Sigmoid colon (tissue), 7 donors: ENCODE data around the gene FPGT. TPM values are rescaled to one million over a fixed set of nuclear protein-coding genes. Genes with fewer than 3 reads are reported as not detected.
"Not testable (repeated sequence)": the region's sequence is repeated elsewhere in the genome, so short reads cannot be mapped to it uniquely, and the experiment has no call there.

Experiments
- DNase-seq: peaks from one replicate; pipeline ENCODE4 v3.0.0-alpha.2; 2019
- H3K27ac ChIP-seq, 4 donors: fragments of 200-600 bp; sonication (generic); one replicate each; pipeline ENCODE4 v1.5.1; 2016 to 2019; ENCODE audit warnings: mild to moderate bottlenecking in 1 of 4
- H3K27me3 ChIP-seq, 3 donors: fragments of 200-600 bp; sonication (generic); one replicate each; pipeline ENCODE4 v1.5.1; 2019; ENCODE audit warnings: mild to moderate bottlenecking in 1 of 3
- H3K36me3 ChIP-seq, 4 donors: fragments of 200-600 bp; sonication (generic); one replicate each; pipeline ENCODE4 v1.5.1; 2016 to 2019
- H3K4me1 ChIP-seq, 4 donors: fragments of 200-600 bp; sonication (generic); one replicate each; pipeline ENCODE4 v1.5.1; 2017 to 2019
- H3K4me3 ChIP-seq, 4 donors: fragments of 200-600 bp; sonication (generic); one replicate each; pipeline ENCODE4 v1.5.1; 2017 to 2019; ENCODE audit warnings: mild to moderate bottlenecking in 2 of 4, moderate library complexity in 1 of 4
- H3K9me3 ChIP-seq, 4 donors: fragments of 200-600 bp in 3 of 4; sonication (generic) in 3 of 4; one replicate each; pipeline versions ENCODE4 v1.5.1 to v1.6.1; 2013 to 2019
- EP300 ChIP-seq, 4 donors: sonication (generic); formaldehyde crosslinking; IDR thresholded peaks; one replicate each; pipeline ENCODE4 v1.6.1; 2017; ENCODE audit warnings: antibody characterized with exemption in 4 of 4
- POLR2A ChIP-seq, 2 donors: fragments of 450-650 bp; IDR thresholded peaks; one replicate each; pipeline ENCODE4 v1.6.1; 2016; ENCODE audit warnings: antibody characterized with exemption in 2 of 2, mild to moderate bottlenecking in 2 of 2, moderate library complexity in 2 of 2
- POLR2AphosphoS5 ChIP-seq, 4 donors: sonication (generic); formaldehyde crosslinking; IDR thresholded peaks; one replicate each; pipeline ENCODE4 v1.6.1; 2017; ENCODE audit warnings: antibody characterized with exemption in 4 of 4
- WGBS, 2 donors: extraction: QIAGEN DNeasy Blood & Tissue Kit; methylation state at CpG; one replicate each; pipeline ENCODE4 v1.1.7; 2013; 5-methylcytosine and 5-hydroxymethylcytosine counted together
- intact Hi-C: fragments of 100-400 bp; cut with DNase I; formaldehyde crosslinking; loops from one replicate; pipeline ENCODE4 v1.15.1; 2023
- polyA plus RNA-seq, 3 donors: library from polyadenylated mRNA; stranded (reverse); fragments of 200-250 nt; gene quantifications; one replicate each; pipeline ENCODE4 v1.2.3, GENCODE V29; 2013
- total RNA-seq, 4 donors: library from RNA; depleted of rRNA; stranded (reverse); fragments of >200 nt; gene quantifications; one replicate each; pipeline ENCODE4 v1.1.0, GENCODE V29; 2016
- TF ChIP-seq, protein P1 (sequence below), 4 experiments: fragments of 450-650 bp in 3 of 4; fragments of 200-600 bp in 1 of 4; IDR thresholded peaks; one replicate each; pipeline ENCODE4 v1.5.1; 2016 to 2019; ENCODE audit warnings: antibody characterized with exemption in 4 of 4, mild to moderate bottlenecking in 3 of 4, moderate library complexity in 2 of 4
- donor health status: healthy with polysubstance abuse.
- donor health status: Bipolar disorder and iron deficiency.
- donor health status: healthy.

Gene FPGT
- total and polyA plus RNA-seq, 7 donors = 7.4 to 20.3 (median 10.2) TPM

- DNase-seq = peak; percentile 45
- Histone ChIP-seq H3K27me3 (no peaks in the 10 kb centered on the region), H3K4me1 (no peaks in the 10 kb centered on the region), H3K27ac (no peak overlapping the region), H3K36me3 (peaks cover 0 to 5% (median 0%) of the 10 kb centered on the region in 4 donors), H3K4me3 (no peak overlapping the region), H3K9me3 (no peaks in the 10 kb centered on the region)
- WGBS, 2 donors = 93% methylated on average over 22 of the region's 22 CpGs
- intact Hi-C loops = no loop called here
- TF ChIP-seq POLR2A (IDR thresholded peaks at IDR 0.05) (no peak), EP300 (IDR thresholded peaks at IDR 0.05) (no peak), POLR2AphosphoS5 (IDR thresholded peaks at IDR 0.05) (no peak)
- TF ChIP-seq, protein P1, sequence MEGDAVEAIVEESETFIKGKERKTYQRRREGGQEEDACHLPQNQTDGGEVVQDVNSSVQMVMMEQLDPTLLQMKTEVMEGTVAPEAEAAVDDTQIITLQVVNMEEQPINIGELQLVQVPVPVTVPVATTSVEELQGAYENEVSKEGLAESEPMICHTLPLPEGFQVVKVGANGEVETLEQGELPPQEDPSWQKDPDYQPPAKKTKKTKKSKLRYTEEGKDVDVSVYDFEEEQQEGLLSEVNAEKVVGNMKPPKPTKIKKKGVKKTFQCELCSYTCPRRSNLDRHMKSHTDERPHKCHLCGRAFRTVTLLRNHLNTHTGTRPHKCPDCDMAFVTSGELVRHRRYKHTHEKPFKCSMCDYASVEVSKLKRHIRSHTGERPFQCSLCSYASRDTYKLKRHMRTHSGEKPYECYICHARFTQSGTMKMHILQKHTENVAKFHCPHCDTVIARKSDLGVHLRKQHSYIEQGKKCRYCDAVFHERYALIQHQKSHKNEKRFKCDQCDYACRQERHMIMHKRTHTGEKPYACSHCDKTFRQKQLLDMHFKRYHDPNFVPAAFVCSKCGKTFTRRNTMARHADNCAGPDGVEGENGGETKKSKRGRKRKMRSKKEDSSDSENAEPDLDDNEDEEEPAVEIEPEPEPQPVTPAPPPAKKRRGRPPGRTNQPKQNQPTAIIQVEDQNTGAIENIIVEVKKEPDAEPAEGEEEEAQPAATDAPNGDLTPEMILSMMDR (IDR thresholded peaks at IDR 0.05) = no peak
These were observed 50.0 kb downstream of the FPGT start for GRCh38 chr1:74247881-74248528.

DNA sequence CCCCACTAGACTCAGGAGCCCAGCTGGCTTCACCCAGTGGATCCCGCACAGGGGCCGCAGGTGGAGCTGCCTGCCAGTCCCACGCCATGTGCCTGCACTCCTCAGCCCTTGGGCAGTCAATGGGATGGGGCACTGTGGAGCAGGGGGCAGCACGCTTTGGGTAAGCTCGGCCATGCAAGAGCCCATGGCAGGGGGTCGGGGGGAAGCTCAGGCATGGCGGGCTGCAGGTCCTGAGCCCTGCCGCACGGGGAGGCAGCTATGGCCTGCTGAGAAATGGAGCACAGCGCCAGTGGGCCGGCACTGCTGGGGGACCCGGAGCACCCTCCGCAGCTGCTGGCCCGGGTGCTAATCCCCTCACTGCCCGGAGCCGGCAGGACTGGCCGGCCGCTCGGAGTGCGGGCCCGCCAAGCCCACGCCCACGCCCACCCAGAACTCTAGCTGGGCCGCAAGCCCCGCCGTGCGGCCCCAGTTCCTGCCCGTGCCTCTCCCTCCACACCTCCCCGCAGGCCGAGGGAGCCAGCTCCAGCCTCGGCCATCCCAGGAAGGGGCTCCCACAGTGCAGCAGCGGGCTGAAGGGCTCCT lies 55.3 kb downstream of the FPGT start:
- H3K27ac ChIP-seq, H3K4me3 ChIP-seq, H3K27me3 ChIP-seq, H3K4me1 ChIP-seq, H3K36me3 ChIP-seq, intact Hi-C loops, H3K9me3 ChIP-seq: not testable (repeated sequence)
- peak; percentile 55 for DNase-seq
- WGBS, 2 donors = 86 to 93% methylated on average over 32 of the region's 32 CpGs

Other genes starting within 250 kb of the FPGT start
- under 1 TPM in 3 of 4 donors, not detected in 1; 0.16 to 0.81 (median 0.36) TPM for gene LRRIQ3, start 66 bp upstream of the FPGT start, total RNA-seq
- gene LRRIQ3, start 66 bp upstream of the FPGT start, polyA plus RNA-seq = 1 to 10 TPM in 1 of 3 donors, under 1 TPM in 2; 0.23 to 1.2 (median 0.34) TPM
- gene TNNI3K, start 37.1 kb downstream of the FPGT start, total RNA-seq = 1 to 10 TPM; 1.6 to 6.9 (median 5.7) TPM
- 1 to 10 TPM in 1 of 3 donors, under 1 TPM in 1, not detected in 1; 0.45 to 3.0 TPM for gene TNNI3K, start 37.1 kb downstream of the FPGT start, polyA plus RNA-seq